A549 treated with RU486 at 1 μM for 4 hours (cell line): ENCODE results near the gene USP38. TPM values are rescaled to one million over a fixed set of nuclear protein-coding genes. Genes with fewer than 3 reads are reported as not detected.

Experiments
- total RNA-seq: library from RNA; stranded (reverse); fragments of 200-300 nt; extraction: Qiagen RNA extraction; gene quantifications from 5 replicates; pipeline ENCODE4 v1.2.3, GENCODE V29; 2022; ENCODE audit warnings: low read depth

USP38 gene, protein sequence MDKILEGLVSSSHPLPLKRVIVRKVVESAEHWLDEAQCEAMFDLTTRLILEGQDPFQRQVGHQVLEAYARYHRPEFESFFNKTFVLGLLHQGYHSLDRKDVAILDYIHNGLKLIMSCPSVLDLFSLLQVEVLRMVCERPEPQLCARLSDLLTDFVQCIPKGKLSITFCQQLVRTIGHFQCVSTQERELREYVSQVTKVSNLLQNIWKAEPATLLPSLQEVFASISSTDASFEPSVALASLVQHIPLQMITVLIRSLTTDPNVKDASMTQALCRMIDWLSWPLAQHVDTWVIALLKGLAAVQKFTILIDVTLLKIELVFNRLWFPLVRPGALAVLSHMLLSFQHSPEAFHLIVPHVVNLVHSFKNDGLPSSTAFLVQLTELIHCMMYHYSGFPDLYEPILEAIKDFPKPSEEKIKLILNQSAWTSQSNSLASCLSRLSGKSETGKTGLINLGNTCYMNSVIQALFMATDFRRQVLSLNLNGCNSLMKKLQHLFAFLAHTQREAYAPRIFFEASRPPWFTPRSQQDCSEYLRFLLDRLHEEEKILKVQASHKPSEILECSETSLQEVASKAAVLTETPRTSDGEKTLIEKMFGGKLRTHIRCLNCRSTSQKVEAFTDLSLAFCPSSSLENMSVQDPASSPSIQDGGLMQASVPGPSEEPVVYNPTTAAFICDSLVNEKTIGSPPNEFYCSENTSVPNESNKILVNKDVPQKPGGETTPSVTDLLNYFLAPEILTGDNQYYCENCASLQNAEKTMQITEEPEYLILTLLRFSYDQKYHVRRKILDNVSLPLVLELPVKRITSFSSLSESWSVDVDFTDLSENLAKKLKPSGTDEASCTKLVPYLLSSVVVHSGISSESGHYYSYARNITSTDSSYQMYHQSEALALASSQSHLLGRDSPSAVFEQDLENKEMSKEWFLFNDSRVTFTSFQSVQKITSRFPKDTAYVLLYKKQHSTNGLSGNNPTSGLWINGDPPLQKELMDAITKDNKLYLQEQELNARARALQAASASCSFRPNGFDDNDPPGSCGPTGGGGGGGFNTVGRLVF
- 5.5 to 9.2 TPM (median 8.7 TPM) in 5 replicates for total RNA-seq

DNA sequence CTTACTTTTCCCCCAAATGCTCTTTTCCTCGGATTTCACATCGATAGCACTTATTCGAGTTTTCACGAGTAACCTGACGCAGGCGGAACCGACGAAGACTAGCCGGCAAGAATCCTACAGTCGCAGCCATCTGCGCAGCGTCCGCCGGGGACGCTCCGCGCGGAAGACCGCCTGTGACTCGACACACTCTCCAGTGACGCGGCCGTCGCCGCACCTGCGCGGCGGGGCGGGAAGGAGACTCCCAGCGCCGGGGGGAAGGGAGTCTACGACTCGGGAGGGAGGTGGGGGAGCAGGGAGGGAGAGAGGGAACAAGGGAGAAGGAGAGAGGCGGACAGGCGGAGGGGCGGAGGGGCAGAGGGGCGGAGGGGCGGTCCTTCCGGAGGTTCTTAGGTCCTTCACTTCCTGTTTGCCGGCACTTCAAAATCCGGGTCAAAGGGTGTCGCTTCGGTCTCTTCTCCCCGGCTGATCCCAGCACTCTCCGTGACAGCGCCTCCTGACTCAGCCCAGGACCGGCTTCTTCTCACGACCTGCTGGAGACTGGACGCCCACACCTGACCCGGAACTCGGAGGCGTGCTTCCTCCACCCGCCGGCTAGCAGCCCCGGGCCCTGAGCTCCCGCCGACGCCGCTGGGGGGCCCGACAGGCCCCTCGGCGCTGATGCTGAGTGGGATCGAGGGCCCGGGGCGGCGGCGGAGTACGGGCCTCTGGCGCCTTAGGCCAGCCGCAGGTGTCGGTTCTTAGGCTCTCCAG is at the start of gene USP38:
Gene USP38 (plus strand): TSS at position 415 of the 750 bp plus-strand sequence. CDS start 534 bp downstream, outside the sequence.

Other genes with a start within 250 kb of the USP38 start
- 1.7 to 2.7 TPM (median 2.1 TPM) in 5 replicates for gene GAB1, start 152.0 kb downstream of the USP38 start, total RNA-seq